Ascending aorta (tissue), 2 donors: ENCODE results near the gene HDC. TPM values are rescaled to one million over a fixed set of nuclear protein-coding genes. Genes with fewer than 3 reads are reported as not detected.

Experiments
- DNase-seq, 2 donors: peaks; one replicate each; pipeline ENCODE4 v3.0.0-alpha.2; 2019; ENCODE audit warnings: low spot score in 2 of 2
- H3K27ac ChIP-seq, 2 donors: fragments of 200-600 bp; sonication (generic); one replicate each; pipeline ENCODE4 v1.5.1; 2016 to 2017; ENCODE audit warnings: mild to moderate bottlenecking in 1 of 2
- H3K27me3 ChIP-seq: fragments of 200-600 bp; sonication (generic); one replicate; pipeline ENCODE4 v1.5.1; 2017
- H3K36me3 ChIP-seq, 2 donors: fragments of 200-600 bp; sonication (generic); one replicate each; pipeline ENCODE4 v1.5.1; 2016
- H3K4me1 ChIP-seq, 2 donors: fragments of 200-600 bp; sonication (generic); one replicate each; pipeline ENCODE4 v1.5.1; 2016 to 2017; ENCODE audit warnings: mild to moderate bottlenecking in 1 of 2
- H3K4me3 ChIP-seq, 2 donors: fragments of 200-600 bp; sonication (generic); one replicate each; pipeline ENCODE4 v1.5.1; 2016 to 2017; ENCODE audit warnings: mild to moderate bottlenecking in 1 of 2
- H3K9me3 ChIP-seq, 2 donors: fragments of 200-600 bp; sonication (generic); one replicate each; pipeline ENCODE4 v1.5.1; 2016
- intact Hi-C: fragments of 100-400 bp; cut with DNase I; formaldehyde crosslinking; loops from one replicate; pipeline ENCODE4 v1.15.1; 2023
- total RNA-seq: library from RNA; depleted of rRNA; stranded (reverse); fragments of >200 nt; gene quantifications from one replicate; pipeline ENCODE4 v1.1.0, GENCODE V29; 2016
- TF ChIP-seq, protein P1 (sequence below), 3 experiments: fragments of 200-600 bp in 2 of 3; fragments of 450-650 bp in 1 of 3; sonication (generic) in 2 of 3; IDR thresholded peaks; one replicate each; pipeline ENCODE4 v1.5.1; 2016 to 2019; ENCODE audit warnings: antibody characterized with exemption in 3 of 3, mild to moderate bottlenecking in 1 of 3, moderate library complexity in 1 of 3

HDC gene
- total RNA-seq, 1 donor from 2014 or later: not detected

- intact Hi-C loops: no loop called here
- no peak for DNase-seq
- no peaks in the 10 kb centered on the region for H3K27me3 ChIP-seq
- H3K27ac ChIP-seq: no peak overlapping the region
- H3K36me3 ChIP-seq: no peaks in the 10 kb centered on the region
- TF ChIP-seq, protein P1, sequence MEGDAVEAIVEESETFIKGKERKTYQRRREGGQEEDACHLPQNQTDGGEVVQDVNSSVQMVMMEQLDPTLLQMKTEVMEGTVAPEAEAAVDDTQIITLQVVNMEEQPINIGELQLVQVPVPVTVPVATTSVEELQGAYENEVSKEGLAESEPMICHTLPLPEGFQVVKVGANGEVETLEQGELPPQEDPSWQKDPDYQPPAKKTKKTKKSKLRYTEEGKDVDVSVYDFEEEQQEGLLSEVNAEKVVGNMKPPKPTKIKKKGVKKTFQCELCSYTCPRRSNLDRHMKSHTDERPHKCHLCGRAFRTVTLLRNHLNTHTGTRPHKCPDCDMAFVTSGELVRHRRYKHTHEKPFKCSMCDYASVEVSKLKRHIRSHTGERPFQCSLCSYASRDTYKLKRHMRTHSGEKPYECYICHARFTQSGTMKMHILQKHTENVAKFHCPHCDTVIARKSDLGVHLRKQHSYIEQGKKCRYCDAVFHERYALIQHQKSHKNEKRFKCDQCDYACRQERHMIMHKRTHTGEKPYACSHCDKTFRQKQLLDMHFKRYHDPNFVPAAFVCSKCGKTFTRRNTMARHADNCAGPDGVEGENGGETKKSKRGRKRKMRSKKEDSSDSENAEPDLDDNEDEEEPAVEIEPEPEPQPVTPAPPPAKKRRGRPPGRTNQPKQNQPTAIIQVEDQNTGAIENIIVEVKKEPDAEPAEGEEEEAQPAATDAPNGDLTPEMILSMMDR (IDR thresholded peaks at IDR 0.05): no peak
- H3K4me3 ChIP-seq: no peak overlapping the region
- H3K9me3 ChIP-seq: no peaks in the 10 kb centered on the region
- H3K4me1 ChIP-seq: no peaks in the 10 kb centered on the region
Measured at GRCh38 chr15:50256188-50257041, 9.1 kb downstream of the HDC start.

GRCh38 chr15:50252556-50252955, 13.0 kb downstream of the HDC start:
- DNase-seq: no peak
- TF ChIP-seq, protein P1 (IDR thresholded peaks at IDR 0.05): no peak
- H3K27me3 ChIP-seq: no peaks in the 10 kb centered on the region
- intact Hi-C loops: no loop called here
- no peaks in the 10 kb centered on the region for H3K9me3 ChIP-seq
- H3K4me1 ChIP-seq: no peaks in the 10 kb centered on the region
- no peak overlapping the region for H3K27ac ChIP-seq
- H3K36me3 ChIP-seq: no peaks in the 10 kb centered on the region
- H3K4me3 ChIP-seq: no peak overlapping the region

- intact Hi-C loops: no loop called here
- no peak for DNase-seq
- H3K27ac ChIP-seq: no peak overlapping the region
- no peaks in the 10 kb centered on the region for H3K36me3 ChIP-seq
- no peaks in the 10 kb centered on the region for H3K27me3 ChIP-seq
- H3K4me3 ChIP-seq: no peak overlapping the region
- no peaks in the 10 kb centered on the region for H3K4me1 ChIP-seq
- no peaks in the 10 kb centered on the region for H3K9me3 ChIP-seq
- TF ChIP-seq, protein P1 (IDR thresholded peaks at IDR 0.05): no peak
Measured at GRCh38 chr15:50251638-50252182, 13.8 kb downstream of the HDC start.

DNA sequence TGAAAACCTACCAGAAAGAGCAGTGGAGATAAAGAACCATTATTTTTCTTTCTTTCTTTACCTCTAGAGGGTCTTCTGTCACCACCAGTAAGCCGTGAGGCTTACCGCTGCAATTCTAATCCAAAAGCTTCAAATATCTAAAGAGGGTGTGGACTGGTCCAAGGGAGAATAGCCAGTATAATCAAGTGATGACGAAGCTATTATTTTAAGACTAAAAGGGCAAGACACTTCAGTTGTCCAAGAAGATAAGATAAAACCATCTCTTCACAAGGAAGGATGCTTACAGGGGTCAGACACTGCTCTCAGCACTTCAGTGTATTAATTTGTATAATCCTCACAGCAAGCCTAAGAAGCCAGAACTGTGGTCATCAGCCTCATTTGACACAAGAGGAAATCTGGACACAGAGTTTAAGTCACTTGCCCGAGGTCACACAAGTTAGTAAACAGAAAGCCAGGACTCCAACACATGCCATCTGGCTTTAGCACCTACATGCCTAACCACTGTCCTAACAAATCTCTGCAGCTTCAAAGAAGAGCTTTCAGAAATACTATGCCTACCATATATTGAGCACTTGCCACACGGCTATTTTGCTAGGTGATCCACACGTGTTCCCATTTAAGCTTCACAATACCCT, 14.6 kb downstream of the HDC start:
- TF ChIP-seq, protein P1 (IDR thresholded peaks at IDR 0.05): no peak
- intact Hi-C loops: no loop called here
- Histone ChIP-seq H3K4me1 (no peaks in the 10 kb centered on the region), H3K4me3 (no peak overlapping the region), H3K27me3 (no peaks in the 10 kb centered on the region), H3K36me3 (no peaks in the 10 kb centered on the region), H3K27ac (no peak overlapping the region), H3K9me3 (no peaks in the 10 kb centered on the region)
- no peak for DNase-seq

GRCh38 chr15:50249704-50250103, 15.8 kb downstream of the HDC start:
- H3K27me3 ChIP-seq: no peaks in the 10 kb centered on the region
- H3K27ac ChIP-seq: no peak overlapping the region
- no peaks in the 10 kb centered on the region for H3K4me1 ChIP-seq
- DNase-seq: no peak
- H3K4me3 ChIP-seq: no peak overlapping the region
- TF ChIP-seq, protein P1 (IDR thresholded peaks at IDR 0.05): no peak
- H3K9me3 ChIP-seq: no peaks in the 10 kb centered on the region
- no peaks in the 10 kb centered on the region for H3K36me3 ChIP-seq
- intact Hi-C loops: no loop called here
